Ishikawa (cell line): Measurements from ENCODE around the gene GLCCI1.

Experiments used
- CEBPB ChIP-seq: IDR thresholded peaks from 2 replicates; pipeline ENCODE4 v1.6.1; 2012
- CREB1 ChIP-seq: IDR thresholded peaks from 2 replicates; pipeline ENCODE4 v1.6.1; 2012; ENCODE audit warnings: low read depth
- EGR1 ChIP-seq: IDR thresholded peaks from 2 replicates; pipeline ENCODE4 v1.6.1; 2012
- EP300 ChIP-seq: IDR thresholded peaks from 2 replicates; pipeline ENCODE4 v1.6.1; 2012; ENCODE audit warnings: borderline replicate concordance
- FOXM1 ChIP-seq: IDR thresholded peaks from 2 replicates; pipeline ENCODE4 v1.6.1; 2012; ENCODE audit warnings: low read depth, borderline replicate concordance
- MAX ChIP-seq: IDR thresholded peaks from 2 replicates; pipeline ENCODE4 v1.6.1; 2012
- NFIC ChIP-seq: IDR thresholded peaks from 2 replicates; pipeline ENCODE4 v1.6.1; 2012
- RAD21 ChIP-seq: IDR thresholded peaks from 2 replicates; pipeline ENCODE4 v1.6.1; 2012; ENCODE audit warnings: low read depth
- REST ChIP-seq: IDR thresholded peaks from 2 replicates; pipeline ENCODE4 v1.6.1; 2012; ENCODE audit warnings: low read depth, mild to moderate bottlenecking
- TAF1 ChIP-seq: IDR thresholded peaks from 2 replicates; pipeline ENCODE4 v1.6.1; 2012; ENCODE audit warnings: low read depth, mild to moderate bottlenecking
- YY1 ChIP-seq: IDR thresholded peaks from 2 replicates; pipeline ENCODE4 v1.6.1; 2012; ENCODE audit warnings: low read depth
- ZBTB7A ChIP-seq: IDR thresholded peaks from 2 replicates; pipeline ENCODE4 v1.6.1; 2012; ENCODE audit warnings: low read depth

GRCh38 chr7:7938471-7938870 is 30.1 kb upstream of the GLCCI1 start:
- no peak for TF ChIP-seq MAX
- TF ChIP-seq EGR1: no peak
- no peak for TF ChIP-seq ZBTB7A
- no peak for TF ChIP-seq RAD21
- TF ChIP-seq EP300: no peak
- no peak for TF ChIP-seq REST
- no peak for TF ChIP-seq CEBPB
- no peak for TF ChIP-seq CREB1
- TF ChIP-seq FOXM1: no peak
- TF ChIP-seq NFIC: no peak
- no peak for TF ChIP-seq YY1
- TF ChIP-seq TAF1: no peak
